Measurements from ENCODE around the gene UBASH3A. TPM values are rescaled to one million over a fixed set of nuclear protein-coding genes. Genes with fewer than 3 reads are reported as not detected.

Gene UBASH3A
- total RNA-seq, 1 donor from 2014 or later, result 1.5 TPM

DNA sequence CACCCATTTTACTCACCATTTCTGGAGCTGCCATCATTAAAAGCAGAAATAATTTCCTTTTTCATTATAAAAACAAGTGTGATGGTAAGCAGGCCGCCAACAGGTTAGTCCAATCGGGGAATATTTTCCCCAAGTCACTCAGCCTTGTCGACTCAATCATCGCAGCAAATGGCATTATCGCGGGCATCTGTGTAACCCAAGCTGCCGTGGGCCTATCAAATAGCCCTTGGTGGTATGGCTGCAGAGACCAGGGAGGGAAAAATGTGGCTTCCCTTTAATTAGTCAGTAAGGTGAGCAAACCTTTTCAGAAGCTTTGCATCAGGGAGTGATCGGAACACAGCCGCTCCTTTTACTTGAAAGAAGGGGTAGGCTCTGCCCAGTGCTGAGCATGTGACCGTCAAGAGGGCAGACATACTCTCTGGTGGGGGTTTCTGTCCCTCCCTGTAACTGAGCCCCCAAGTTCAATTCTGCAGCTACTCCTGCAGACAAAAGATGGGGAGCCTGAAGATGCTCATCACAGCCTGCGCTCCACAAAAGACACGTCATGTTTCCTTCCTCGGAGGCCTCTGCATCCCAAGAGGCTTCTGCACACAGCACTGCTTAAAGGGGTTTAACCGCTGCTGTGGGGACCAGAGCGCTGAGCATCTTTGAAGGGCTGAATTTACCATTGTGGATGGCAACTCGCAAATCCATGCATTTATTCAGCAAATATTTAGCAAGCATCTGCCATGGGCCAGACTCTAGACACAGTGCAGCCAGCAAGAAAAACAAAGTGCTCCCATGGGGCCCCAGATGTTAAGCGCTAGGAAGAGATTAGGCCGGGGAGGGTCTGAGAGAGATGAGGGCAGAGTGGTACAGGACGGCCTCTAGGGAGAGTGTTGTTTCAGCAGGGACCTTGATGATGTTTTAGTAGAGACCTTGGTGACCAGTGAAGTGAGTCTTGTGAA is 6.6 kb upstream of the UBASH3A start:
- peaks cover 4% of the 10 kb centered on the region for H3K4me1 ChIP-seq
- ATAC-seq (no peak), DNase-seq (no peak)
- no peak overlapping the region for H3K4me3 ChIP-seq
- H3K27ac ChIP-seq, result no peak overlapping the region
- peaks cover 3% of the 10 kb centered on the region for H3K9me3 ChIP-seq
- intact Hi-C loops (cut with DNase I), result no loop called here
- no peaks in the 10 kb centered on the region for H3K27me3 ChIP-seq
- no peaks in the 10 kb centered on the region for H3K36me3 ChIP-seq
- TF ChIP-seq, protein P1, sequence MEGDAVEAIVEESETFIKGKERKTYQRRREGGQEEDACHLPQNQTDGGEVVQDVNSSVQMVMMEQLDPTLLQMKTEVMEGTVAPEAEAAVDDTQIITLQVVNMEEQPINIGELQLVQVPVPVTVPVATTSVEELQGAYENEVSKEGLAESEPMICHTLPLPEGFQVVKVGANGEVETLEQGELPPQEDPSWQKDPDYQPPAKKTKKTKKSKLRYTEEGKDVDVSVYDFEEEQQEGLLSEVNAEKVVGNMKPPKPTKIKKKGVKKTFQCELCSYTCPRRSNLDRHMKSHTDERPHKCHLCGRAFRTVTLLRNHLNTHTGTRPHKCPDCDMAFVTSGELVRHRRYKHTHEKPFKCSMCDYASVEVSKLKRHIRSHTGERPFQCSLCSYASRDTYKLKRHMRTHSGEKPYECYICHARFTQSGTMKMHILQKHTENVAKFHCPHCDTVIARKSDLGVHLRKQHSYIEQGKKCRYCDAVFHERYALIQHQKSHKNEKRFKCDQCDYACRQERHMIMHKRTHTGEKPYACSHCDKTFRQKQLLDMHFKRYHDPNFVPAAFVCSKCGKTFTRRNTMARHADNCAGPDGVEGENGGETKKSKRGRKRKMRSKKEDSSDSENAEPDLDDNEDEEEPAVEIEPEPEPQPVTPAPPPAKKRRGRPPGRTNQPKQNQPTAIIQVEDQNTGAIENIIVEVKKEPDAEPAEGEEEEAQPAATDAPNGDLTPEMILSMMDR (IDR thresholded peaks at IDR 0.05), result no peak

DNA sequence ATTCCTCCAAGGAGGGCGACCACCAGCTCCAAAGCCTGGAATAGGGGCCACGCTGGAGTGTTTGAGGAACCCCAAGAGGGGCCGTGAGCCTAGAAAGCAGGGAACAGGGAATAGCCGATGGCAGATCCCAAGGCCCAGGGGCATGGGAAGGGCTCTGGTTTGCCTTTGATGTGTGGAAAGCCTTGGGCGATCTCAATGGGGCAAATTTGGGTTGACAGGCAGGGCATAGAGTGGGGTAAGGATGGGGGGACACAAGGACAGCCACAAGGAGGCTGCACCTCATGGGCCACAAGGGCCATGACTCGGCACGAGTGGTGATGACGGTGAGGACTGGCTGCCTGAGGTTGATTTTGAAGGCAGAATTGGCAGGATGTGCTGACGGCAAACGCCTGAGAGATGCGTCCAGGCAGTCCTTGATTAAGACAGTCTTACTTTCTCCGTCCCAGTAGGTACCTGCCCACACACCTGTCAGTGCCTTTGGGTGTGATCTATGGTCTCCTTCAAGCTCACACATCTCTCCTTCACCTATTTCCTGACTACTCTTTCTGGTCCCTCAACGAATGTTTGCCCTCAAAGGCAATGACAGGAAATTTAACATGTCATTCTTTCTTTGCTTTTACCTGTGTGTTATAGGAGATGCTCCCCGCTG is 5.8 kb upstream of the UBASH3A start:
- Histone ChIP-seq H3K27me3 (no peaks in the 10 kb centered on the region), H3K4me3 (no peak overlapping the region), H3K27ac (no peak overlapping the region), H3K9me3 (peaks cover 3% of the 10 kb centered on the region), H3K36me3 (no peaks in the 10 kb centered on the region), H3K4me1 (peaks cover 4% of the 10 kb centered on the region)
- ATAC-seq (no peak), DNase-seq (peak; percentile 38)
- intact Hi-C loops (cut with DNase I), result no loop called here
- TF ChIP-seq, protein P1 (IDR thresholded peaks at IDR 0.05), result no peak

DNA sequence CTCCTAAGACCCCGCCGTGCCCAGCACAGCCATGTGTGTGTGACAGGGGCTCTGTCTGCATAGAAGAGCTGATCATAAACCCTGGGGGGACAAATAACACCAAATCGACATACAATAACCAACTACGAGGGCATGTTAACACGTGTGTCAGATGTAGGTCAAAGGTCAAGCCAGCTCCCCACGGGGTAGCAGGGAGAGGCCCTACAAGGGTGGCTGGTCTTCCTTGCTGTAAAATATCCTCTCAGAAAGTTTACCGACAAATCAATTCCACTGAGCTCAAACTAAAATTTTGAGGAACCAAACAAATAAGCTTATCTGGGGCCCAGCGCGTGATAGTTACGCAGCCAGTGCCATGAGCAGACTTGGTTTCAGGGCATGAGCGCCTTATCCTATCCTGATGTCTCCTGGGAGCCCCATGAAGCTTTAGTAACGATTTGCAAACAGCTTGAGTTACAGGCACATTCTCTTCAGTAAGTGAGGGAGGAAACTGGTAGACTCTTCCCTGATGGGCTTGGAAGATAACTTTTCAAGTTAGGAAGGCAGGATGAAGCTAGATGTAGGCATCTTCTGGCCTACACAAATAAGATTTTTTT is 5.2 kb upstream of the UBASH3A start:
- no peak overlapping the region for H3K27ac ChIP-seq
- H3K27me3 ChIP-seq, result no peaks in the 10 kb centered on the region
- intact Hi-C loops (cut with DNase I), result no loop called here
- peaks cover 4% of the 10 kb centered on the region for H3K4me1 ChIP-seq
- DNase-seq (peak; percentile 26), ATAC-seq (no peak)
- peaks cover 3% of the 10 kb centered on the region for H3K9me3 ChIP-seq
- no peaks in the 10 kb centered on the region for H3K36me3 ChIP-seq
- TF ChIP-seq, protein P1 (IDR thresholded peaks at IDR 0.05), result no peak
- no peak overlapping the region for H3K4me3 ChIP-seq

GRCh38 chr21:42400525-42400924 is 3.2 kb upstream of the UBASH3A start:
- H3K36me3 ChIP-seq, result no peaks in the 10 kb centered on the region
- intact Hi-C loops (cut with DNase I), result no loop called here
- no peak overlapping the region for H3K4me3 ChIP-seq
- H3K27me3 ChIP-seq, result no peaks in the 10 kb centered on the region
- ATAC-seq (no peak), DNase-seq (no peak)
- H3K27ac ChIP-seq, result no peak overlapping the region
- H3K9me3 ChIP-seq, result peaks cover 3% of the 10 kb centered on the region
- TF ChIP-seq, protein P1 (IDR thresholded peaks at IDR 0.05), result no peak
- peaks cover 4% of the 10 kb centered on the region for H3K4me1 ChIP-seq

GRCh38 chr21:42401154-42401553 is 2.5 kb upstream of the UBASH3A start:
- peaks cover 3% of the 10 kb centered on the region for H3K4me1 ChIP-seq
- TF ChIP-seq, protein P1 (IDR thresholded peaks at IDR 0.05), result no peak
- peaks cover 3% of the 10 kb centered on the region for H3K9me3 ChIP-seq
- peak; percentile 61 for DNase-seq
- H3K27me3 ChIP-seq, result no peaks in the 10 kb centered on the region
- H3K4me3 ChIP-seq, result no peak overlapping the region
- no peak overlapping the region for H3K27ac ChIP-seq
- intact Hi-C loops (cut with DNase I), result no loop called here
- no peaks in the 10 kb centered on the region for H3K36me3 ChIP-seq
- peak; percentile 46 for ATAC-seq

Measured in upper lobe of right lung (tissue), 1 donor.